Omental fat pad (tissue), 4 donors: ENCODE data around the gene TTC23. TPM values are rescaled to one million over a fixed set of nuclear protein-coding genes. Genes with fewer than 3 reads are reported as not detected.
"Not testable (repeated sequence)": the region's sequence is repeated elsewhere in the genome, so short reads cannot be mapped to it uniquely, and the experiment has no call there.

ENCODE experiments used
- ATAC-seq: fragments of 150-250 bp; one replicate; pipeline ENCODE4 v1.9.1; 2016; ENCODE audit warnings: mild to moderate bottlenecking, moderate library complexity; ENCODE audit not compliant: low FRiP score
- DNase-seq: peaks from one replicate; pipeline ENCODE4 v3.0.0-alpha.2; 2019; ENCODE audit warnings: low spot score
- CTCF ChIP-seq, 3 donors: fragments of 450-650 bp; IDR thresholded peaks; one replicate each; pipeline ENCODE4 v1.5.1; 2016 to 2017; ENCODE audit warnings: antibody characterized with exemption in 3 of 3, mild to moderate bottlenecking in 3 of 3, moderate library complexity in 2 of 3
- total RNA-seq, 4 donors: library from RNA; depleted of rRNA; stranded (reverse); fragments of >200 nt; gene quantifications; one replicate each; pipeline ENCODE4 v1.1.0, GENCODE V29; 2016

TTC23 gene
- total RNA-seq, 4 donors from 2014 or later, result 11.9 to 42.2 (median 19.9) TPM

- TF ChIP-seq CTCF (IDR thresholded peaks at IDR 0.05), result no peak
Observed at GRCh38 chr15:99118258-99118632, 131.1 kb downstream of the TTC23 start.

GRCh38 chr15:99117563-99118257 lies 131.7 kb downstream of the TTC23 start:
- TF ChIP-seq CTCF (IDR thresholded peaks at IDR 0.05), result no peak
- ATAC-seq (no peak), DNase-seq (no peak)

More at GRCh38 chr15:99118258-99118632, 131.1 kb downstream of the TTC23 start:
- ATAC-seq (no peak), DNase-seq (no peak)

- no peak for TF ChIP-seq CTCF (IDR thresholded peaks at IDR 0.05)
- ATAC-seq, result no peak
- no peak for DNase-seq
Observed at GRCh38 chr15:99117111-99117510, 132.3 kb downstream of the TTC23 start.

- TF ChIP-seq CTCF (IDR thresholded peaks at IDR 0.05), result no peak
- DNase-seq (no peak), ATAC-seq (no peak)
Observed at GRCh38 chr15:99115300-99116215, 133.8 kb downstream of the TTC23 start.

- no peak for DNase-seq
- ATAC-seq, result no peak
- TF ChIP-seq CTCF (IDR thresholded peaks at IDR 0.05), result no peak
Observed at GRCh38 chr15:99114511-99115299, 134.7 kb downstream of the TTC23 start.

- DNase-seq (no peak), ATAC-seq (no peak)
- no peak for TF ChIP-seq CTCF (IDR thresholded peaks at IDR 0.05)
Observed at GRCh38 chr15:99113547-99114271, 135.7 kb downstream of the TTC23 start.

GRCh38 chr15:99111641-99112040 lies 137.7 kb downstream of the TTC23 start:
- ATAC-seq, DNase-seq: not testable (repeated sequence)
